IMR-90 (cell line): ENCODE measurements around the gene MTUS2. TPM values are rescaled to one million over a fixed set of nuclear protein-coding genes. Genes with fewer than 3 reads are reported as not detected.

Experiments used
- ATAC-seq: fragments of 200-7000 bp; cut with Tn5 transposase; 2 replicates; pipeline ENCODE4 v1.9.1; 2020; ENCODE audit warnings: low read depth, mild to moderate bottlenecking, moderate library complexity
- BruUV-seq: library from RNA; stranded (reverse); fragments of 400-500 nt; replicated peaks from 2 replicates; lab custom pipeline; 2021; lab: Mats Ljungman, UMichigan
- CTCF ChIA-PET: fragments of 300-600 bp; formaldehyde crosslinking; extraction: SDS; loops from one replicate; lab custom pipeline; 2021; ENCODE audit warnings: antibody characterized with exemption; lab: Yijun Ruan, JAX
- POLR2A ChIA-PET: fragments of 300-600 bp; sonication (Branson Sonifier 250); formaldehyde crosslinking; loops from one replicate; lab custom pipeline; 2022; ENCODE audit warnings: antibody characterized with exemption; ENCODE audit not compliant: unreplicated experiment; lab: Charles Lee
- DNase-seq: peaks from one replicate; pipeline ENCODE4 v3.0.0; 2013
- H2AFZ ChIP-seq: replicated peaks from 2 replicates; pipeline ENCODE3; 2013; ENCODE audit warnings: low read length, mild to moderate bottlenecking; ENCODE audit not compliant: poor library complexity
- H2AK5ac ChIP-seq: 2 replicates; pipeline ENCODE4 v1.6.1; 2013; ENCODE audit warnings: low read depth, low read length, inconsistent platforms
- H2AK9ac ChIP-seq: replicated peaks from 2 replicates; pipeline ENCODE3; 2013; ENCODE audit warnings: mild to moderate bottlenecking, low read depth, low read length, moderate library complexity; ENCODE audit not compliant: poor library complexity
- H2BK120ac ChIP-seq: 2 replicates; pipeline ENCODE4 v1.6.1; 2013; ENCODE audit warnings: low read depth, low read length, inconsistent platforms
- H2BK15ac ChIP-seq: 3 replicates; pipeline ENCODE4 v1.6.1; 2013; ENCODE audit warnings: low read depth, low read length, inconsistent platforms
- H2BK20ac ChIP-seq: 2 replicates; pipeline ENCODE4 v1.6.1; 2013; ENCODE audit warnings: low read depth, mild to moderate bottlenecking, inconsistent platforms, low read length, moderate library complexity
- H2BK5ac ChIP-seq: 2 replicates; pipeline ENCODE4 v1.6.1; 2013; ENCODE audit warnings: mild to moderate bottlenecking, low read depth, low read length, inconsistent platforms; ENCODE audit not compliant: poor library complexity, severe bottlenecking
- H3K14ac ChIP-seq: replicated peaks from 2 replicates; pipeline ENCODE4 v1.6.1; 2013; ENCODE audit warnings: low read depth, low read length, inconsistent platforms
- H3K18ac ChIP-seq: 2 replicates; pipeline ENCODE4 v1.6.1; 2013; ENCODE audit warnings: low read depth, low read length, control low read depth
- H3K23ac ChIP-seq: 2 replicates; pipeline ENCODE4 v1.6.1; 2013; ENCODE audit warnings: low read depth, low read length, inconsistent platforms
- H3K27ac ChIP-seq: 2 replicates; pipeline ENCODE4 v1.5.1; 2013; ENCODE audit warnings: mild to moderate bottlenecking, control low read depth, low read length; ENCODE audit not compliant: insufficient read depth
- H3K27me3 ChIP-seq: 2 replicates; pipeline ENCODE4 v1.6.1; 2013; ENCODE audit warnings: low read length; ENCODE audit not compliant: control insufficient read depth, insufficient read depth
- H3K36me3 ChIP-seq: 2 replicates; pipeline ENCODE4 v1.6.1; 2013; ENCODE audit warnings: low read length, mixed read lengths; ENCODE audit not compliant: control insufficient read depth, insufficient read depth
- H3K4ac ChIP-seq: 2 replicates; pipeline ENCODE4 v1.6.1; 2013; ENCODE audit warnings: low read depth, low read length, inconsistent platforms
- H3K4me1 ChIP-seq: 2 replicates; pipeline ENCODE4 v1.6.1; 2013; ENCODE audit warnings: low read length, mixed read lengths; ENCODE audit not compliant: control insufficient read depth, insufficient read depth
- H3K4me2 ChIP-seq: 2 replicates; pipeline ENCODE4 v1.6.1; 2013; ENCODE audit warnings: low read depth, mild to moderate bottlenecking, control low read depth, low read length, moderate library complexity
- H3K4me3 ChIP-seq: 2 replicates; pipeline ENCODE4 v1.5.1; 2013; ENCODE audit warnings: low read depth, mild to moderate bottlenecking, control low read depth, low read length, moderate library complexity; ENCODE audit not compliant: insufficient read depth
- H3K56ac ChIP-seq: 2 replicates; pipeline ENCODE4 v1.6.1; 2013; ENCODE audit warnings: low read length, inconsistent platforms; ENCODE audit not compliant: insufficient read depth; ENCODE audit errors: extremely low read depth
- H3K79me1 ChIP-seq, 2 experiments: 2 replicates each; pipeline ENCODE4 v1.6.1; 2013; ENCODE audit warnings: low read length in 2 of 2, inconsistent platforms in 1 of 2, low read depth in 1 of 2
- H3K9ac ChIP-seq: 2 replicates; pipeline ENCODE4 v1.6.1; 2013; ENCODE audit warnings: low read depth, low read length, control low read depth
- H3K9me1 ChIP-seq: 2 replicates; pipeline ENCODE4 v1.6.1; 2013; ENCODE audit warnings: low read length, inconsistent platforms; ENCODE audit not compliant: insufficient read depth
- H3K9me3 ChIP-seq: 2 replicates; pipeline ENCODE4 v1.6.1; 2013; ENCODE audit warnings: low read length; ENCODE audit not compliant: control insufficient read depth, insufficient read depth
- H4K20me1 ChIP-seq: 2 replicates; pipeline ENCODE4 v1.6.1; 2013; ENCODE audit warnings: low read length, inconsistent platforms; ENCODE audit not compliant: insufficient read depth
- H4K5ac ChIP-seq: 2 replicates; pipeline ENCODE4 v1.6.1; 2013; ENCODE audit warnings: mild to moderate bottlenecking, low read depth, low read length, control low read depth
- H4K8ac ChIP-seq, 2 experiments: 2 replicates each; pipeline ENCODE4 v1.6.1; 2013; ENCODE audit warnings: low read depth in 2 of 2, low read length in 2 of 2, control low read depth in 1 of 2, inconsistent platforms in 1 of 2
- H4K91ac ChIP-seq: 2 replicates; pipeline ENCODE4 v1.6.1; 2013; ENCODE audit warnings: low read depth, low read length, inconsistent platforms; ENCODE audit not compliant: insufficient read depth
- CHD1 ChIP-seq: IDR thresholded peaks from 2 replicates; pipeline ENCODE4 v1.6.1; 2012; ENCODE audit warnings: low read depth, low read length, improper control_type of control experiment
- FOS ChIP-seq: fragments of 150-350 bp; IDR thresholded peaks from 2 replicates; pipeline ENCODE4 v1.6.1; 2016; ENCODE audit warnings: low read depth, low read length
- MAFK ChIP-seq: IDR thresholded peaks from 2 replicates; pipeline ENCODE4 v1.6.1; 2012; ENCODE audit warnings: low read depth, low read length, improper control_type of control experiment
- MAZ ChIP-seq: IDR thresholded peaks from 2 replicates; pipeline ENCODE4 v1.6.1; 2012; ENCODE audit warnings: low read depth, mild to moderate bottlenecking, low read length, improper control_type of control experiment, moderate library complexity, borderline replicate concordance
- MXI1 ChIP-seq: IDR thresholded peaks from 2 replicates; pipeline ENCODE4 v1.6.1; 2012; ENCODE audit warnings: low read depth, mild to moderate bottlenecking, low read length, moderate library complexity, borderline replicate concordance
- RAD21 ChIP-seq: IDR thresholded peaks from 2 replicates; pipeline ENCODE4 v1.6.1; 2012; ENCODE audit warnings: low read length, improper control_type of control experiment
- SMC3 ChIP-seq: fragments of 150-350 bp; IDR thresholded peaks from 2 replicates; pipeline ENCODE4 v1.6.1; 2016; ENCODE audit warnings: low read depth, mild to moderate bottlenecking, antibody characterized with exemption, low read length, moderate library complexity
- WGBS, 2 experiments: methylation state at CpG; one replicate each; pipeline versions ENCODE4 v1.1.5 to v1.1.7; 2013; ENCODE audit warnings: missing lambda C conversion rate in 2 of 2; ENCODE audit not compliant: insufficient read length in 1 of 2; ENCODE audit errors: extremely low coverage in 2 of 2; 5-methylcytosine and 5-hydroxymethylcytosine counted together
- dilution Hi-C: fragments of 300-500 bp; cut with HindIII; formaldehyde crosslinking; loops from one replicate; pipeline ENCODE4 v1.14.3; 2018; ENCODE audit warnings: low sequenced_read_pairs; ENCODE audit not compliant: unreplicated experiment
- in situ Hi-C: fragments of 300-500 bp; cut with MboI; formaldehyde crosslinking; loops from 3 replicates; pipeline ENCODE4 v1.14.3; 2019; ENCODE audit warnings: low sequenced_read_pairs, inconsistent platforms, mixed read lengths
- intact Hi-C: fragments of 100-400 bp; cut with micrococcal nuclease; formaldehyde crosslinking; loops from 2 replicates; pipeline ENCODE4 v1.10.0; 2022
- polyA plus RNA-seq, 3 experiments: library from polyadenylated mRNA; depleted of rRNA; stranded (reverse); fragments of >200 nt; gene quantifications; 2 replicates each; pipeline ENCODE4 v1.2.3, GENCODE V29; 2012; ENCODE audit warnings: low replicate concordance in 1 of 3
- total RNA-seq: library from RNA; depleted of rRNA; stranded (reverse); fragments of >200 nt; gene quantifications from 2 replicates; pipeline ENCODE4 v1.2.3, GENCODE V29; 2012
- TF ChIP-seq, protein P1 (sequence below): fragments of 150-350 bp; IDR thresholded peaks from 2 replicates; pipeline ENCODE4 v1.6.1; 2017; ENCODE audit warnings: mild to moderate bottlenecking, antibody characterized with exemption, low read length, low read depth
- TF ChIP-seq, protein P2 (sequence below): fragments of 150-350 bp; IDR thresholded peaks from 2 replicates; pipeline ENCODE4 v1.6.1; 2016; ENCODE audit warnings: low read depth, mild to moderate bottlenecking, low read length, moderate library complexity, borderline replicate concordance

Gene MTUS2
- total and polyA plus RNA-seq, 2 of the 4 experiments (the other 2 are of a cell fraction), result under 0.01 to 0.02 TPM

- intact Hi-C loops (no loop called here), dilution Hi-C loops (no loop called here), in situ Hi-C loops (loop anchor here (5.0 kb wide), 1 partner anchor 604 kb away; no protein-coding TSS in a partner anchor)
- no peak overlapping the region for H2BK20ac ChIP-seq
- peak overlapping the region in 1 of 2 experiments; percentile 5; a peak in 1 of 4 replicates for H4K8ac ChIP-seq
- no peak overlapping the region for H3K14ac ChIP-seq
- no peak overlapping the region for H3K9ac ChIP-seq
- H3K9me3 ChIP-seq, result no peaks in the 10 kb centered on the region
- WGBS, 2 experiments, result 63% methylated on average over 6 of the region's 24 CpGs; no CpG with 5 or more reads in 1 of the 2 experiments
- H3K9me1 ChIP-seq, result peaks cover 3% of the 10 kb centered on the region; the same call in 1 of the 2 replicates
- DNase-seq (peak; percentile 63), ATAC-seq (peak; percentile 42; the same call in 1 of the 2 replicates)
- no TSS peak for BruUV-seq
- TF ChIP-seq SMC3 (no peak), MAFK (no peak), RAD21 (no peak; the same call in 1 of the 2 replicates), FOS (no peak), MAZ (no peak), MXI1 (no peak), CHD1 (no peak)
- TF ChIP-seq, protein P1, sequence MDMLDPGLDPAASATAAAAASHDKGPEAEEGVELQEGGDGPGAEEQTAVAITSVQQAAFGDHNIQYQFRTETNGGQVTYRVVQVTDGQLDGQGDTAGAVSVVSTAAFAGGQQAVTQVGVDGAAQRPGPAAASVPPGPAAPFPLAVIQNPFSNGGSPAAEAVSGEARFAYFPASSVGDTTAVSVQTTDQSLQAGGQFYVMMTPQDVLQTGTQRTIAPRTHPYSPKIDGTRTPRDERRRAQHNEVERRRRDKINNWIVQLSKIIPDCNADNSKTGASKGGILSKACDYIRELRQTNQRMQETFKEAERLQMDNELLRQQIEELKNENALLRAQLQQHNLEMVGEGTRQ, result no peak
- TF ChIP-seq, protein P2, sequence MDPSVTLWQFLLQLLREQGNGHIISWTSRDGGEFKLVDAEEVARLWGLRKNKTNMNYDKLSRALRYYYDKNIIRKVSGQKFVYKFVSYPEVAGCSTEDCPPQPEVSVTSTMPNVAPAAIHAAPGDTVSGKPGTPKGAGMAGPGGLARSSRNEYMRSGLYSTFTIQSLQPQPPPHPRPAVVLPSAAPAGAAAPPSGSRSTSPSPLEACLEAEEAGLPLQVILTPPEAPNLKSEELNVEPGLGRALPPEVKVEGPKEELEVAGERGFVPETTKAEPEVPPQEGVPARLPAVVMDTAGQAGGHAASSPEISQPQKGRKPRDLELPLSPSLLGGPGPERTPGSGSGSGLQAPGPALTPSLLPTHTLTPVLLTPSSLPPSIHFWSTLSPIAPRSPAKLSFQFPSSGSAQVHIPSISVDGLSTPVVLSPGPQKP, result no peak
- no peak overlapping the region for H3K56ac ChIP-seq
- H4K91ac ChIP-seq, result no peak overlapping the region
- no peak overlapping the region for H3K18ac ChIP-seq
- no peak overlapping the region for H2BK5ac ChIP-seq
- no peak overlapping the region for H4K5ac ChIP-seq
- peaks cover 0 to 14% of the 10 kb centered on the region in 2 experiments; a peak in 2 of 4 replicates for H3K79me1 ChIP-seq
- H3K4ac ChIP-seq, result no peak overlapping the region; the same call in 1 of the 2 replicates
- no peak overlapping the region for H2BK15ac ChIP-seq
- H3K27me3 ChIP-seq, result no peaks in the 10 kb centered on the region
- ChIA-PET CTCF (no interaction called here), POLR2A (no interaction called here)
- no peak overlapping the region for H3K4me3 ChIP-seq
- H4K20me1 ChIP-seq, result peaks cover 10% of the 10 kb centered on the region
- H3K4me1 ChIP-seq, result peaks cover 4% of the 10 kb centered on the region
- no peak overlapping the region for H3K23ac ChIP-seq
- H3K4me2 ChIP-seq, result no peak overlapping the region
- H2AFZ ChIP-seq, result peak overlapping the region; percentile 12
- no peak overlapping the region; the same call in 1 of the 2 replicates for H2AK5ac ChIP-seq
- H3K27ac ChIP-seq, result no peak overlapping the region
- no peak overlapping the region for H2BK120ac ChIP-seq
- H2AK9ac ChIP-seq, result no peak overlapping the region
- peaks cover 48% of the 10 kb centered on the region for H3K36me3 ChIP-seq
Observed at GRCh38 chr13:29513002-29513980, 693.2 kb downstream of the MTUS2 start.
